NT2/D1 (cell line): ENCODE measurements around the gene GOLGA8B.
"Not testable (repeated sequence)": the region's sequence is repeated elsewhere in the genome, so short reads cannot be mapped to it uniquely, and the experiment has no call there.

Source experiments
- DNase-seq: peaks from one replicate; pipeline ENCODE4 v3.0.0-alpha.2; 2011; ENCODE audit warnings: low read depth, low spot score
- H3K27me3 ChIP-seq: 2 replicates; pipeline ENCODE4 v1.6.0; 2011; ENCODE audit warnings: mild to moderate bottlenecking; ENCODE audit not compliant: insufficient read length, insufficient read depth
- H3K36me3 ChIP-seq: 2 replicates; pipeline ENCODE4 v1.6.1; 2011; ENCODE audit warnings: mild to moderate bottlenecking, low read length, mixed read lengths; ENCODE audit not compliant: insufficient read depth, insufficient read length
- H3K4me1 ChIP-seq: 2 replicates; pipeline ENCODE4 v1.5.1; 2011; ENCODE audit not compliant: insufficient read depth, insufficient read length
- H3K4me3 ChIP-seq: 2 replicates; pipeline ENCODE4 v1.5.1; 2011; ENCODE audit warnings: low read depth; ENCODE audit not compliant: insufficient read length
- H3K9ac ChIP-seq: 2 replicates; pipeline ENCODE4 v1.6.0; 2011; ENCODE audit warnings: low read depth; ENCODE audit not compliant: insufficient read length
- H3K9me3 ChIP-seq: 2 replicates; pipeline ENCODE4 v1.5.1; 2011; ENCODE audit warnings: mild to moderate bottlenecking, low read length; ENCODE audit not compliant: insufficient read depth

Gene GOLGA8B

DNA sequence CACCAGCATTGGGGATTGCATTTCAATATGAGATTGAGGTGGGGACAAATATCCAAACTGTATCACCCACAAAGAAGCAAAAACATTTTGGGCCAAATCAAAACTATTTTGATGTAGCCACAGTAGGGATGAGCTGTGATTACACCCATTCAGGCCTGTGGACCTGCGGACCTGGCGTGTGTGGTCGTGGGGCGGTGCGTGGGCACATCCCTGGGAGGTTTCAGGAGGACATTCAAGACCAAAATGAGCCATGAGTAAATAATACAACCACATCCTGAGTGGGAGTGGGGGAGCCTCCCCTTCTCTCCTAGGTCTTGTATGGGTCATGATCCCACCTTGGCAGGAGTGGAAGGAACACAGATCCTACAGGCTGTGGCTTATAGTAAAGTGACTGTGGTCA is 23.7 kb downstream of the GOLGA8B start:
- not testable (repeated sequence) for H3K9ac ChIP-seq, H3K36me3 ChIP-seq, H3K4me1 ChIP-seq, H3K27me3 ChIP-seq, H3K9me3 ChIP-seq, DNase-seq, H3K4me3 ChIP-seq

DNA sequence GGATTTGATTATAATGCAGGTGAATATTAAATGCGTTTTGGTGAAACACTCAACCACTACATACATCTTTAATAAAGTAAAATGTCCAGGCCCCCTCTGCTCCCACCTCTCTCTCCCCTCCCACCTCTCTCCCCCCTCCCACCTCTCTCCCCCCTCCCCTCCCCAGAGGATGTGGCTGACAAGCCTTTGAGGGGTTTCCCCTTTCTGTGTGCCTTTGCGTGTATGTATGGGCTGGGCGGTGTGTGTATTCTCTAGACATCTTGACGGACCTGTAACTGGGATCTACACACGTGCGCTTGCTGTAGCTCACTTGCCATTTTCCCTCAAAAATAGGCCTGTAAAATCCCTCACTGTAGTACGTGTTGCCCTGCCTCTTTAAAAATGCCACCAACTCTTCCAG is 28.3 kb downstream of the GOLGA8B start:
- not testable (repeated sequence) for DNase-seq, H3K9me3 ChIP-seq, H3K36me3 ChIP-seq, H3K4me1 ChIP-seq, H3K4me3 ChIP-seq, H3K9ac ChIP-seq, H3K27me3 ChIP-seq

DNA sequence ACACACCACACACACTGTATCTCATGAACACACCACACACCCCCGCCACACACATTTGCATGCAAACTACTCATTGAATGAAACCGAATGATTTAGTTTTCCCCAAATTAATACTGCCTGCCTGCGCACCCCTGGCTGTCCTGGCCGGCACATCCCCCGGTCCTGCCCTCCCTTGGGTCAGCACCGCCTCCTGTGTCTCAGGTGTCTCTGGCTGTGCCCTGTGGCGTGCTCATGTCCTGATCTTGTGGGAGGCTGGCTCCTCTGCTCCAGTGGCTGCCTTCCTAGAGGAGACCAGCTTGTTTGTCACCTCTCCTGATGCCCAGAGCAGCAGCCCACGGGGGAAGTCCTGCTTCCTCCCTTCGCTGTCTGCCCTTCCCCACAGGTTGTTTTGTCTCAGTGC is 28.7 kb downstream of the GOLGA8B start:
- not testable (repeated sequence) for H3K36me3 ChIP-seq, H3K4me3 ChIP-seq, H3K4me1 ChIP-seq, H3K27me3 ChIP-seq, H3K9ac ChIP-seq, H3K9me3 ChIP-seq, DNase-seq

DNA sequence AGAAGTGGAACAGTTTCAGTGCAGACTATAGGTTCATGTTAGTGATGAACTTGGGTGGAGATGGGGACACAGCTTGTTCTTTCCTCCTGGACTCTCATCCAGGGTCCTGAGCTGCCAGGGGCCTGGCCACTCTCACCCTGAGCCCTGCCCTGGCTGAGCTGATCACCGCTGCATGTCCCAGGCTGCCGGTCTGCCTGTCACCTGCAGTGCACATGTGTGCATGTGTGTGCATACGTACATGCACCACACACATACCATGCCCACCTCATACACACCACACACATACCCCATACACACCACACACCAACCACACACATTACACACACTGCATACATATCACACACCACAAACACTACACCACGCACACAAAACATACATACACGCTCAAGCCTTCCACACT is 29.3 kb downstream of the GOLGA8B start:
- DNase-seq, H3K9me3 ChIP-seq, H3K36me3 ChIP-seq, H3K4me3 ChIP-seq, H3K4me1 ChIP-seq, H3K9ac ChIP-seq, H3K27me3 ChIP-seq: not testable (repeated sequence)

- not testable (repeated sequence) for H3K36me3 ChIP-seq, H3K27me3 ChIP-seq, H3K4me1 ChIP-seq, H3K4me3 ChIP-seq, H3K9ac ChIP-seq, H3K9me3 ChIP-seq, DNase-seq
These were observed 33.3 kb downstream of the GOLGA8B start for GRCh38 chr15:34550129-34550528.

DNA sequence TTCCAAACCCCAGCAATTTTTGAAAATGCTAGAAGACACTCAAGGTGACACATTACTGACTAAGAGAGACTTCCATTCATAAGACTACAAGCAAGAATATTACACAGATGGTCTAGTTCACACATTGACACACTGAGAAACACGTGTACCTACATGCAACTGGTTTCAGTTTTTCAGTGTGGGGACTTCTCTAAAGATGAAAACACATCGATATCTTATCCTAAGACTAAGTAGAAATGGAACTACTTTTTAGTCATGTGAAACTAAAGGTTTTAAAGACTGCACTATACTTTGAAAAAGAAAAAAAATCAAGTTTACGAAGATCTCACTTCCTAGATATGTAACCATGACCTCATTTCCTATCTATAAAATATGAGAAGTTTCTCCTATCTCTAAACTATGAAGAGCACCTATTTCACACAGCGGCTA is 34.1 kb downstream of the GOLGA8B start:
- H3K4me1 ChIP-seq, H3K27me3 ChIP-seq, H3K36me3 ChIP-seq, H3K9ac ChIP-seq, H3K4me3 ChIP-seq, H3K9me3 ChIP-seq, DNase-seq: not testable (repeated sequence)

GRCh38 chr15:34543860-34544649 is 39.4 kb downstream of the GOLGA8B start:
- H3K9ac ChIP-seq, H3K27me3 ChIP-seq, H3K4me1 ChIP-seq, H3K4me3 ChIP-seq, H3K36me3 ChIP-seq, DNase-seq, H3K9me3 ChIP-seq: not testable (repeated sequence)

- not testable (repeated sequence) for H3K4me3 ChIP-seq, H3K27me3 ChIP-seq, H3K4me1 ChIP-seq, DNase-seq, H3K9me3 ChIP-seq, H3K9ac ChIP-seq, H3K36me3 ChIP-seq
These were observed 47.6 kb downstream of the GOLGA8B start for GRCh38 chr15:34535857-34536256.
